ENCODE measurements around the gene MRE11.
A peak's percentile ranks its signal among the peaks of the same experiment; 100 is the strongest.
"Not testable (repeated sequence)": the region's sequence is repeated elsewhere in the genome, so short reads cannot be mapped to it uniquely, and the experiment has no call there.

MRE11 gene

DNA sequence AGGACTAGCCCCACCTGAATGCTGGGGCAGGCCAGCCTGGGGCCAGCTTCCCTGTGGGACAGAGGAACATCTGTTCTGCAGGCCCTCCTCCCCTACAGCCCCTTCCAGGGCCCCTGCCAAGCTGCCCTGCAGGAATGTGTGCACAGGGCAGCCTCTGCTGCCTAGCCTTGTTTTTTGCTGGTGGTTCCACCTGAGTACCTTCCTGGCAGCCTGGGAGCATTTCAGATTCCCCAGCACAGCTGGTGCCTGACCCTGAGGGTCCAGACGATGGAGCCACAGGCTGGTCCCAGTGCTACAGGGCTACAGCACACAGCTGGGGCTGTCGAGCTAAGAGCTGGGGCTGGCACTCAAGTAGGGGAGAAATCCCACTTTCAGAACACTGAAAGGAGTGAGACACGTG is 70.1 kb downstream of the MRE11 start:
- no peak overlapping the region for H3K27ac Mint-ChIP-seq
- peaks cover 42% of the 10 kb centered on the region for H3K36me3 Mint-ChIP-seq (ENCODE audit: low read depth)
- no peaks in the 10 kb centered on the region for H3K27me3 Mint-ChIP-seq (ENCODE audit: low read depth)
- H3K9me3 Mint-ChIP-seq, result no peaks in the 10 kb centered on the region
- H3K4me1 Mint-ChIP-seq (ENCODE audit: low read depth), result peaks cover 2% of the 10 kb centered on the region
- no peak overlapping the region for H3K4me3 Mint-ChIP-seq

DNA sequence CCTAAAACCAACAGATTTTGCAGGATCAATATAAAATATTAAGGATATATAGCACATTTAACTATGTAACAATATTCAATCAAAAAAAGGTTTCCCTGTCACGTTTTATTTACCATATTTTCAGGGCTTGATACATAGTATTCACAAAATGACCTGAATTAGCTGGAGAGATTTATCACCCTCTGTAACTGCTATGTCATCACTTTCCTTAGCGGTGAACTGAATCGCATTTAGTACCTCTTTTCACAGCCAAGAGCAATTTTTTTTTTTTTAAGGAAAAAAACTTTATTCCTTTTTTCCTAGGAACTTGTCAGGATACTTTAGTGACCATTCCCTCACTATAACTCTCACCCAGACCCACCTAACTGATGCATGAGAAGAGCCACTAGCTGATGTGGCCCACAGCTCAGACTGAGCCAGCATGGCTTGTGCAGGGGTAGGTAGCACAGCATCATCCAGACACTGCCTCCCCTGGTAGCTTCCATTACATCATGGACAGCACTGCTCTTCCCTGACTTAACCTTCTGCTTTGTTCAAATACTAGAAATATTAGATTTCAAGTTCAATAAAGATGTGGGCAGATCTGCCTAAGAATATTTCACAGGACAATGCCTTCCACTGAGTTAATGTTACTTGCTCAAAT is 75.4 kb downstream of the MRE11 start:
- no peak overlapping the region for H3K27ac Mint-ChIP-seq
- H3K36me3 Mint-ChIP-seq (ENCODE audit: low read depth), result peaks cover 13% of the 10 kb centered on the region
- no peak overlapping the region for H3K4me3 Mint-ChIP-seq
- no peaks in the 10 kb centered on the region for H3K27me3 Mint-ChIP-seq (ENCODE audit: low read depth)
- H3K4me1 Mint-ChIP-seq (ENCODE audit: low read depth), result no peaks in the 10 kb centered on the region
- H3K9me3 Mint-ChIP-seq, result no peaks in the 10 kb centered on the region

DNA sequence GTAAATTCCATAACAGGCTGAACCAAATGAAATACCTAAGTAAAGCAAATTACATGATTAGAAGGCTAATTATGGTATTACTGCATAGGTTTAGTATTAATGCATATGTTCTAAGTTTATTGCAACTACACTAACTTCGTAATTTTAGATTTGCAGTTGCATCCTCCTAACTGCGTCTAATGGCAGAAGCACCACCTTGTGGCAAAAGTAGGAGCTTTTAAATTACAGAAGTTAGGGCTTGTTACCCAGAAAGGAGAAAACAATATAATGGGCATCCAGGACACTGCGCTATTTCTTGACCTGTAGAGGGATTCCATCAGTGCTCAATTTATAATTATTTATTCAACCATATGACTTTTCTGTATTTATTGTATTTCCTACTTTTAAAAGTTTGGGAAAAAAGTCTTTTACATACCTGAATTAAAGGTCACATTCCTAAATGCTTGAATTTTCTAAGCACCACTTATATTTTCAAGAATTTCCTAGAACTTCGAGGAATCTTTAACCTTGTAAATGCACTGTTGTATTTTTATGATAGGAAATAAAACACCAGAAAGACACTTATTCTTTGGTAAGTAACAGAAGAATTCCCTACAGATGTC is 76.2 kb downstream of the MRE11 start:
- no peak overlapping the region for H3K27ac Mint-ChIP-seq
- no peaks in the 10 kb centered on the region for H3K27me3 Mint-ChIP-seq (ENCODE audit: low read depth)
- peaks cover 16% of the 10 kb centered on the region for H3K36me3 Mint-ChIP-seq (ENCODE audit: low read depth)
- H3K4me3 Mint-ChIP-seq, result no peak overlapping the region
- H3K9me3 Mint-ChIP-seq, result no peaks in the 10 kb centered on the region
- H3K4me1 Mint-ChIP-seq (ENCODE audit: low read depth), result no peaks in the 10 kb centered on the region

DNA sequence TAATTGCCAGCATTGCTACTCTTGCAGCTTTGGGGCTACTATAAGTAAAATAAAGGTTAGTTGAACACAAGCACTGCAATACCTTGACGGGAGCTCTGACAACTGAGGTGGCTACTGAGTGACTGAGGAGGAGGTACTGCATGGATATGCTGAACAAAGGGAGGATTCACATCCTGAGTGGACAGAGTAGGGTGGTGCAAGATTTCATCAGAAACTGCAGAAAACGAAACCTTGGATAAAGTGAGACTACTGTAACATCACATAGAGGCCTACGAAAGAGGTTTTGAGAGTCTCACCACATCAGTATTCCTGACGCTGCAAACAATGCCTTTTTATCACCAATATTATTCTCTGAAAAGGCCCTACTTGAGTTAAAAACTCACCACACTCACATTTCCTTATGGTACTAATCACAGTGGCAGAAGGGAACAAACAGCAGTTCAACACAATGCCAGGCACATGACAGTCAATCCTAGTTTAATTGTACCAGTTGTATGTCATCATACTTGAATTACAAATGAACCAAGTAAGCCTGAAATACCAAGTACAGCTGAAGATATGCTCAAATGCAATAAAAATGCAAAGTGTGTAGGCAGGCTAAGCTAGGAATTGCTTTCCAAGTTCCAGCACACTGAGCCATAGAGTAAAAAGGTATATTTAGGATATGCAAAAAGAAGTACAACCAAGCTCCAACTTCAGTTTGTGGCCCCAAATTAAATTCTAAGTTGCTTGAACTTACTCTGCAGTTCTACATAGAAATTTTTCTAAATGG is 88.4 kb downstream of the MRE11 start:
- Mint-ChIP-seq H3K27ac (no peak overlapping the region), H3K27me3 (ENCODE audit: low read depth) (peaks cover 22% of the 10 kb centered on the region), H3K4me1 (ENCODE audit: low read depth) (peaks cover 7% of the 10 kb centered on the region), H3K36me3 (ENCODE audit: low read depth) (peaks cover 7% of the 10 kb centered on the region), H3K9me3 (peaks cover 17% of the 10 kb centered on the region), H3K4me3 (no peak overlapping the region)

DNA sequence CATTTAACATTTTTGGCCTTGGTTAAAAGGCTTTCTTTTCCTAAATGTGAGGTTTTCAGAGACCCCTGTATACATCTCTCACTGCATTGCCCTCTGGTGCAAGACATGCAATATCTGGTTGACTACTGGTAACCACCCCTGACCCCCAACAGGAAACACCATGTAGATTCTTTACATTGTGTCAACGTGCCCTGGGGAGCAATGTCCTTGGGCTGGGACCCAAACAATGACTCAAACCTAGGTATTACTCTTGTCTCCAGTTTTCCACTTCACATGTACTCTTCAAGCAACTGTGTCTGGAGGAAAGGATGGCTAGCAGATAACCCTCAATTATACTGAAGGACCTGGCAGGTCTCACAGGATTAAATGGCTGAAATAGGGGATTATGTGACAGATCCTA is 91.3 kb downstream of the MRE11 start:
- no peak overlapping the region for H3K4me3 Mint-ChIP-seq
- peaks cover 5% of the 10 kb centered on the region for H3K4me1 Mint-ChIP-seq (ENCODE audit: low read depth)
- no peak overlapping the region for H3K27ac Mint-ChIP-seq
- peaks cover under 1% of the 10 kb centered on the region for H3K36me3 Mint-ChIP-seq (ENCODE audit: low read depth)
- peaks cover 2% of the 10 kb centered on the region for H3K9me3 Mint-ChIP-seq
- peaks cover 42% of the 10 kb centered on the region for H3K27me3 Mint-ChIP-seq (ENCODE audit: low read depth)

DNA sequence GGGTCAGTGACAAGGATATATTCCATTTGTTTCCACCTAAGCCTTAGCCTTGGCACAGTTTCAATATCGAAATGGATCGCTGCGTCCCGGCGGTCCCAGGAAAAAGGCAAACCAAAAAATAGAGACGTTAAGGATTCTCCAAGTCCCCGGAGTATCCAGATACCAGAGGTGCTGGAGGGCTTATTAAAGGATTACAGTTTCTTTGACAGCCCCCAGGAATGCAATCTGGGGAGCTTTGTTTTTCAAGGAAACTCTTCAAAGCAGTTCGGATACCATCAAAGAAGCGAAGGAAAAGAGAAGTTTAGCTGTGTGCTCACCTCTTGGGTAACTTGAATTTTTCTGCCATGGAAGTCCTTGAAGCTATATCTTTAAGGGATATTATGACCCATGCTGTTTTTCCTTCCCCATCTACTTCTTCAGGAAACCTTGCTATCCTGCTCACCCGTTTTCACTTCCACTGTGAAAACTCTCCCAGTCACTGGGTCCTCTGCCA is 91.8 kb downstream of the MRE11 start:
- H3K4me1 Mint-ChIP-seq (ENCODE audit: low read depth), result peaks cover 5% of the 10 kb centered on the region
- peaks cover 42% of the 10 kb centered on the region for H3K27me3 Mint-ChIP-seq (ENCODE audit: low read depth)
- H3K27ac Mint-ChIP-seq, result no peak overlapping the region
- no peak overlapping the region for H3K4me3 Mint-ChIP-seq
- H3K36me3 Mint-ChIP-seq (ENCODE audit: low read depth), result no peaks in the 10 kb centered on the region
- no peaks in the 10 kb centered on the region for H3K9me3 Mint-ChIP-seq

DNA sequence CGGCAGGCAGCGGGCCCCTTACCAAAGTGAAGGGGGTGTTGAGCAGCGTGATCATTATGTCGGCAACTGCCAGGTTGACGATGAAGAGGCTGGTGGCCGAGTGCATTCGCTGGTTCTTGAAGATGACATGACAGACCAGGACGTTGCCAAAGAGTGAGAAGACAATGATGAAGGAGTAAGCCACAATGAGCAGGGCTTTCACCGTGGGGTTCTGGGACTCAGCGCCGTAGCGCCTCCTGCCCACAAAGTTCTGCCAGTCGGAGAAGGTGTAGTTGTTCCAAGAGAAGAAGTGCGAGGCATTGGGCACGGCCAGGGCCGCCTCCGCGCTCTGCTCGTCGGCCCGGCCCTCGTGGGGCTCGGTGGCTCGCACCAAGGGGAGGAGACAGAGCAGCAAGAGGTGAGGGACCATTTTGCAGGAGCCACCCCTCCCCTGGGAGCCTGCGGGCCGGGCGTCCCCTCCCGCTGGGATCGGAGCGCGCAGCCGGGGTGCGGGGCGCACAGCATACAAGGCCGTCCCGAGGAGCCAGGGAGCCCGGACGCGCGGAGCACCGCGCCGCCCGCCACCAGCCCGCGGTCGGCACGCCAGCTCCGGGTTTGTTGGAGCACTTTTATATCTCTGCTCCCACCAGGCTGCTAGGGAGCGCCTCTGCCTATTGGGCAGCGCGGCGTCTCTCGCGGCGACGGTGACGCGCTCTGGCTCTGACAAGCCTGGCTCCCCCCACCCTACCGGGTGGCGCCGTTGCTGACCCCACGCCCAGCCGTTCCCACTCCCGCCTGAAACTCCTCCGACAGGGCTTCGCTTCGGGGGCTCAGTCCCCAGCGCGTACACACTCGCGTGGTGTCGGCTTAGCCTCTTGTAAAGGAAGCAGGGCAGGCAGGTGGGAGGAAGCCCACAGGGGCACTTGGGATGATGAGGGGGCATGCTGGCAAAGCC is 92.5 kb downstream of the MRE11 start, which contains the start of gene GPR83:
Gene GPR83, minus strand, starts transcription at position 581 of the 934 bp plus-strand sequence. Its CDS starts 172 bp downstream, at position 409.
- Mint-ChIP-seq H3K27me3 (ENCODE audit: low read depth) (peaks cover 42% of the 10 kb centered on the region), H3K27ac (no peak within 1 kb of the TSS), H3K9me3 (no peaks in the 10 kb centered on the region), H3K4me1 (ENCODE audit: low read depth) (peaks cover 5% of the 10 kb centered on the region), H3K4me3 (peak within 1 kb of the TSS; percentile 20), H3K36me3 (ENCODE audit: low read depth) (no peaks in the 10 kb centered on the region)

DNA sequence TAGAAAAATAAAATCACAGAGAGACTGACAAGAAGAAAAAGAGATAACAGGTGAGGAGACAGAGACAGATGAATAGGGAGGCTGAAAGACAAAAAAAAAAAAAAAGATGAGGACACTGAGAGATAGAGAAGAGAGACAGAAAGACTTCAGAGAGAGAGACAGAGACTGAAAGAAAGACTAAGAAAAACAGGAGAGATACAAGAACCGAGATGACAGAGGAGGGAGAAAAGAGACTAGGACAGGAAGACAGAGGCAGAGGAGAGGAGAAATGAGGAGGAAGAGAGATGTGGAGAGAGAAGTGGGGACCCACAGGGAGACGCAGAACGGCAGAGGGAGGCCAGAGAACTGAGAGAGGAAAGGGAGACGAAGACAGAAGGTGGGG is 93.2 kb downstream of the MRE11 start:
- Mint-ChIP-seq H3K4me3 (peak overlapping the region; percentile 20), H3K36me3 (ENCODE audit: low read depth) (no peaks in the 10 kb centered on the region), H3K4me1 (ENCODE audit: low read depth) (peaks cover 5% of the 10 kb centered on the region), H3K27ac (no peak overlapping the region), H3K27me3 (ENCODE audit: low read depth) (peaks cover 42% of the 10 kb centered on the region), H3K9me3 (no peaks in the 10 kb centered on the region)

DNA sequence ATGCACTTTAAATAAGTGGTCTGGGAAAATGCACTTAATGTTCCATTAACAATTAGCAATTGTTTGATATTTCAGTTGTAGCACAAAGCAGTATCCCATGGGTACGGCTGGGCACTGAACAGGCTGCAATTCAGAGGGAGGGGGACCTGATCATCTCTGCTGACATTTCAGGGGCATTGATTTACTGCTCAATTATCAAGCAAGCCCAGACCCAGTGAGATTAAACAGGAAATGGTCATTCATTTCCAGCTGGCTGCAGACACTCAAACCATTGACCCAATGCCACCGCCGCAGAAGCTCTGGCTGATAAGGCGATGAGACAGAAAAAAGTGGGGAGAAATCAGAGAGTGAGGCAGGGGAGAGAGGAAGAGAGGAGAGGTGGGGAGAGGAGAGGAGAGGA is 93.6 kb downstream of the MRE11 start:
- H3K36me3 Mint-ChIP-seq (ENCODE audit: low read depth), result no peaks in the 10 kb centered on the region
- no peaks in the 10 kb centered on the region for H3K9me3 Mint-ChIP-seq
- H3K4me1 Mint-ChIP-seq (ENCODE audit: low read depth), result peaks cover 5% of the 10 kb centered on the region
- H3K27me3 Mint-ChIP-seq (ENCODE audit: low read depth), result peaks cover 42% of the 10 kb centered on the region
- no peak overlapping the region for H3K27ac Mint-ChIP-seq
- H3K4me3 Mint-ChIP-seq, result no peak overlapping the region

DNA sequence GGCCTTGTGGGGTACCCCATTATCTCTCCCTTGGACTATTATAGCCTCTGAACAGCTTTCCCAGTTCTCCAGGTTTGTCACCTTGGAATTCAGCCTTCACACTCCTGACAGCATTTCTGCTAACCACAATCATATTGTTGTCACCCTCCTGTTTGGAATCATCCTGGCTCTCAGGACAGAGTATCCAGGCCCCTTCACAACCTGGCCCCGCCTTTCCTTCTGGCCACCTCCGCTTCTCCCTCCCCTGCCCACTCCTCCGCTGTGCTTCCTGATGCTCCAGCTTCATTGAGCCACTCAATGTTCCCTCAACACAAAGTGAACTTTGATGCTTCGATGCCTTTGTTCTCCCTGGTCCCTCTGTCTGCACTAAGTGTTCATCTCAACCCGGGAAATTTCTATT is 95.5 kb downstream of the MRE11 start:
- Mint-ChIP-seq H3K27ac (no peak overlapping the region), H3K27me3 (ENCODE audit: low read depth) (peaks cover 40% of the 10 kb centered on the region), H3K36me3 (ENCODE audit: low read depth) (no peaks in the 10 kb centered on the region), H3K4me1 (ENCODE audit: low read depth) (peaks cover 5% of the 10 kb centered on the region), H3K4me3 (no peak overlapping the region), H3K9me3 (no peaks in the 10 kb centered on the region)

DNA sequence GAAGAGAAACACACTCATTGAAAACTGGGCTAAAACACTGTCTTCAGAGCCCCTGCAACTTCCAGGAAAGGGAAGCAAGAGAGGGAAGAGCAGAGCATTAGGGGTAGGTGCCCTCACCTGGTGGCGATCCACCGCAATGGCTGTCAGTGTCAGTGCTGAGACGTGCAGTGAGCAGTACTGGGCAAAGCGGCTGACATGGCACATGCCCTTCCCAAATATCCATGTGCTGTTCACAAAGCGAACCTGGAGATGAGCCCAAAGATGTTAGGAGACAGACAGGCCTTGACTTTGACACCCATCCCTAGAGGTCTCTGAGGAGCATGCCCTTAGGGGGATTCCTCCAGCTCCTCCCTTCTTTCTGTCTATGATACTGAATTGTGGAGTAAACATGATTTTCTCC is 97.4 kb downstream of the MRE11 start:
- Mint-ChIP-seq H3K27ac (no peak overlapping the region), H3K36me3 (ENCODE audit: low read depth) (no peaks in the 10 kb centered on the region), H3K9me3 (no peaks in the 10 kb centered on the region), H3K27me3 (ENCODE audit: low read depth) (peaks cover 28% of the 10 kb centered on the region), H3K4me3 (no peak overlapping the region), H3K4me1 (ENCODE audit: low read depth) (peaks cover 5% of the 10 kb centered on the region)

DNA sequence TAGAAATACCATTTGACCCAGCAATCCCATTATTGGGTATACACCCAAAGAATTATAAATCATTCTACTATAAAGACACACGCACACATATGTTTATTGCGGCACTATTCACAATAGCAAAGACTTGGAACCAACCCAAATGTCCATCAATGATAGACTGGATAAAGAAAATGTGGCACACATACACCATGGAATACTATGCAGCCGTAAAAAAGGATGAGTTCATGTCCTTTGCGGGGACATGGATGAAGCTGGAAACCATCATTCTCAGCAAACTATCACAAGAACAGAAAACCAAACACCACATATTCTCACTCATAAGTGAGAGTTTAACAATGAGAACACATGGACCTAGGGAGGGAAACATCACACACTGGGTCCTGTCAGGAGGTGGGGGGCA is 101.7 kb downstream of the MRE11 start:
- H3K4me1 Mint-ChIP-seq (ENCODE audit: low read depth); H3K27ac Mint-ChIP-seq; H3K4me3 Mint-ChIP-seq; H3K36me3 Mint-ChIP-seq (ENCODE audit: low read depth); H3K27me3 Mint-ChIP-seq (ENCODE audit: low read depth); H3K9me3 Mint-ChIP-seq: not testable (repeated sequence)

DNA sequence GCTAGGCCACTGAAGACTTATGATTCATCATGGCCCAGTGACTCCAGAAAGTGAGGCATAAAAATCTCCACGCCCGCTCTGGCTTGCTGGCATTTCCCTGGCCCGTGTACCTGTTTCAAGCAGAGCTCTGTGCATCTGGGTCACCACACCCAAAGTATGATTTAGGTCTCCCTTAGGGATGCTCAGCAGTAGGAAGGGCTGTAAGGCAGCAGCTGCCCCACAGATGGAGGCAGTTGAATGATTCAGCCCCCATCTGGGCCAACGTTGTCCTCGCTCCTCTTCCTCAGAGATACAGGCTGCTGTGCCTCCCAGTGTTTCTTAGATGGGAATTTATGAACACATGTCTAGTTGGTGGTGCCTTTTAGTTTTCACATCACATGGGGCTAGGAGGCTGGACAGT is 114.0 kb downstream of the MRE11 start:
- no peak overlapping the region for H3K4me3 Mint-ChIP-seq
- H3K27me3 Mint-ChIP-seq (ENCODE audit: low read depth), result no peaks in the 10 kb centered on the region
- no peaks in the 10 kb centered on the region for H3K4me1 Mint-ChIP-seq (ENCODE audit: low read depth)
- H3K27ac Mint-ChIP-seq, result no peak overlapping the region
- no peaks in the 10 kb centered on the region for H3K36me3 Mint-ChIP-seq (ENCODE audit: low read depth)
- H3K9me3 Mint-ChIP-seq, result no peaks in the 10 kb centered on the region

DNA sequence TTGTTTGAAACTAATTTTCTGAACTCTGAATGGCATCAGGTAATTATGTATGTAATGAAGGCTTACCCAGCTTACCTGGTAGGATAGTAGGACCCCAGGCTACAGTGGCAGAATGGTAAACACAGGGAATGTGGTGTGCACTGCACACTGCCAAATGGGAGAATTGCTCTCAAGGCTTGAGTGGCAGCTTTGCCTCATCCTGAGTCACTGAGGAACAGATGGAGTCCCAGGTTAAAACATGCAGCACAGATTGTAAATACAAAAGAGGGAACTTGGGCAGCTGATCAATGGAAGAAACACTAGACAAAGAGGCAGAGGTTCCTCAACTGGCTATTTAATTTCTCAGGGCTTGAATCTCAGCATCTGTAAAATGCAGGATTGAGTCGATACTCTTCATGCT is 116.8 kb downstream of the MRE11 start:
- H3K27me3 Mint-ChIP-seq (ENCODE audit: low read depth), result no peaks in the 10 kb centered on the region
- H3K4me1 Mint-ChIP-seq (ENCODE audit: low read depth), result no peaks in the 10 kb centered on the region
- no peaks in the 10 kb centered on the region for H3K9me3 Mint-ChIP-seq
- no peak overlapping the region for H3K4me3 Mint-ChIP-seq
- no peaks in the 10 kb centered on the region for H3K36me3 Mint-ChIP-seq (ENCODE audit: low read depth)
- H3K27ac Mint-ChIP-seq, result no peak overlapping the region
